Cardiac fibroblast (primary cell): ENCODE measurements around the gene RENBP.
A peak's percentile ranks its signal among the peaks of the same experiment; 100 is the strongest.

Experiments used
- DNase-seq, 2 donors: peaks; one replicate each; pipeline versions ENCODE4 v3.0.0 to v3.0.0-alpha.2; 2010; ENCODE audit warnings: low read depth in 2 of 2
- H3K4me3 ChIP-seq, 2 donors: replicated peaks in 1 of 2; 1 replicate in 1 of 2; 2 replicates in 1 of 2; pipeline ENCODE4 v1.5.1; 2011; ENCODE audit warnings: low read depth in 2 of 2, low read length in 2 of 2, mild to moderate bottlenecking in 2 of 2, moderate library complexity in 1 of 2
- TF ChIP-seq, protein P1 (sequence below): IDR thresholded peaks from one replicate; pipeline ENCODE4 v1.5.1; 2011; ENCODE audit warnings: low read depth, mild to moderate bottlenecking, low read length, inconsistent platforms

The RENBP gene

DNA sequence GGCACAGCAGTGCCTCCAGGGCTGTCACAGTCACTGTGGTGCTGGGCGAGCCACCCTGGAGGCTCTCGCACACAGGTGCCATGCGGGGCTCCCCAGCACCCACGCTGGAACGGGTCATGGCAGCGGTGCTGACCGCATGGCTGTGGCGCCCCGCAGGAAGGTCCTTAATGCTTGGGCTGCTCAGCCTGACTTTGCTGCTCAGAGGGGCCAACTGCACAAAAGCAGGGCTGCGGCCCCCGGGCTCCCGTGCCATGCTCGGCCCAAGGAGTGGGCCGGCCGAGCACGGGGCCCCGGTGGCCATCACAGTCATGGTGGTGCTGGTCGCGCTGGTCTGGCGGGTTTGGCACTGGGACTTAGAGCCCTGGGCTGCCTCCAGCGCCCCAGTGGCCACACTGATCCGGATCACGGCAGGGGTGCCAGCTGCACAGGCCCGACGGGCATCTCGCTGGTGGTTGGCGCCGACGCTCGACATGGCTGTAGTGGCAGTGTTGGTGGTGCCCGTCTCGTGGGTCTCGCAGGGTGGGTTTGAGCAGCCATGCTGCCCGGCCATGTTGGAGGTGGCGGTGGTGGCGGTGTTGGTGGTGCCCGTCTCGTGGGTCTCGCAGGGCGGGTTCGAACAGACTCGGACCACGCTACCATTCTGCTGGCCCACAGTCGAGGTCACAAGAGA, 10.2 kb upstream of the RENBP start:
- DNase-seq, result no peak
- H3K4me3 ChIP-seq, result no peak overlapping the region
- TF ChIP-seq, protein P1, sequence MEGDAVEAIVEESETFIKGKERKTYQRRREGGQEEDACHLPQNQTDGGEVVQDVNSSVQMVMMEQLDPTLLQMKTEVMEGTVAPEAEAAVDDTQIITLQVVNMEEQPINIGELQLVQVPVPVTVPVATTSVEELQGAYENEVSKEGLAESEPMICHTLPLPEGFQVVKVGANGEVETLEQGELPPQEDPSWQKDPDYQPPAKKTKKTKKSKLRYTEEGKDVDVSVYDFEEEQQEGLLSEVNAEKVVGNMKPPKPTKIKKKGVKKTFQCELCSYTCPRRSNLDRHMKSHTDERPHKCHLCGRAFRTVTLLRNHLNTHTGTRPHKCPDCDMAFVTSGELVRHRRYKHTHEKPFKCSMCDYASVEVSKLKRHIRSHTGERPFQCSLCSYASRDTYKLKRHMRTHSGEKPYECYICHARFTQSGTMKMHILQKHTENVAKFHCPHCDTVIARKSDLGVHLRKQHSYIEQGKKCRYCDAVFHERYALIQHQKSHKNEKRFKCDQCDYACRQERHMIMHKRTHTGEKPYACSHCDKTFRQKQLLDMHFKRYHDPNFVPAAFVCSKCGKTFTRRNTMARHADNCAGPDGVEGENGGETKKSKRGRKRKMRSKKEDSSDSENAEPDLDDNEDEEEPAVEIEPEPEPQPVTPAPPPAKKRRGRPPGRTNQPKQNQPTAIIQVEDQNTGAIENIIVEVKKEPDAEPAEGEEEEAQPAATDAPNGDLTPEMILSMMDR, result no peak

- TF ChIP-seq, protein P1, result no peak
- DNase-seq, result no peak
- H3K4me3 ChIP-seq, result no peak overlapping the region
These were observed 9.6 kb upstream of the RENBP start for GRCh38 chrX:153953892-153954557.

DNA sequence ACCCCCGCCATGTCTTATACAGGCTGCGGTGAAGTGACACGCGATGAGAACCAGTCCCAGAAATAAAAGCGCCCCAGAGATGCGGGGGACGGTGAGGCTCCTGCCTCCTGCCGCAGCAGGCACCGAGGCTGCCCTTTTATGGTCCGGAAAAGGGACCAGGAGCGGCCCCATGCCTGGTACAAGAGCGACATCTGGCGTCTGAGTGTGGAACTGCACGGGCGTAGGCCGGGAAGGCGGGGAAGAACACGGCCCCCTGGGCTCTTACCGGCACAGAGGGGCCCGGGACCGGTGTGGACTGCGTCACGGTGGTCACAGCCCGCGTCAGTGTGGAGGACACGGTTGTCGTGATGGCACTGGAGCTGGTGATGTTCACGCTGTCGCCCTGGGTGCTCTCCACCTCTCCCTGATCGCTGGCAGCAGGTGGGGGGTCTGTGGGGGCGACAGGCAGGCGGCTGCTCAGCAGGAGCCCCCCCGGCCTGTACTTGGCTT, 8.9 kb upstream of the RENBP start:
- H3K4me3 ChIP-seq, result no peak overlapping the region
- TF ChIP-seq, protein P1, result peak; percentile 88
- peak; percentile 63 to 65 for DNase-seq

GRCh38 chrX:153952373-153953026, 8.1 kb upstream of the RENBP start:
- DNase-seq, result no peak
- TF ChIP-seq, protein P1, result no peak
- H3K4me3 ChIP-seq, result no peak overlapping the region

DNA sequence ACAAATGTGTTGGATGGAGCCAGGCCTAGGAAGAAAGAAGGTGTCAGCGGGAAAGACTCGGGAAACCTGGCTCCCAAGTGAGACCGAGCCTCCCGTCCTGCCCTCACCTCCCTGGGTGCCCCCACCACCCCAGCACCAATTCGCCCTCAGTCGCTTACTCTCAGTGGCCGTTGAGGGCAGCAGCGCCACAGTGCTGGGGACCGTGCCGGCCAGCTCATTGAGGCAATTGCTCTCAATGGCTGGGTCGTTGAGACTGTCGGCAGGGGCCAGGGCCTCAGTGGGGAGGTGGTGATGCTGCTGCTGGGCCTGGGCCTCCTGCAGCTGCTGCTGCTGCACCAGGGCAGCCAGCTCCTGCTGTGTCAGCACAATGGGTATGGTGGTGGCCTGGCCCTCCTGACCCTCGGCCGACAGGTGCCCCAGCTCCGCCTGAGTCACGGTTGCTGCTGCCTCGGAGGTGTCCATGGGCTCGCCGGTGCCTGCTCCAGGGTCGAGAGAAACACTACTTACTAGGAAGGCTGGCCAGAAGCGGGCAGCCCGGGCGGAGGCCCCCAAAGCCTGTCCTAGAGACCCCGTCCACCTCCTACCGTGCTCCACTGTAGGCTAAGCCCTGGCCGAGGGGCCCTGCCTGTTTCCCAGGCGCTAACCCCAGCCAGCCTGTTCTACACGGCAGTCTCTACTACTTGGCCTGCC, 7.4 kb upstream of the RENBP start:
- TF ChIP-seq, protein P1, result no peak

DNA sequence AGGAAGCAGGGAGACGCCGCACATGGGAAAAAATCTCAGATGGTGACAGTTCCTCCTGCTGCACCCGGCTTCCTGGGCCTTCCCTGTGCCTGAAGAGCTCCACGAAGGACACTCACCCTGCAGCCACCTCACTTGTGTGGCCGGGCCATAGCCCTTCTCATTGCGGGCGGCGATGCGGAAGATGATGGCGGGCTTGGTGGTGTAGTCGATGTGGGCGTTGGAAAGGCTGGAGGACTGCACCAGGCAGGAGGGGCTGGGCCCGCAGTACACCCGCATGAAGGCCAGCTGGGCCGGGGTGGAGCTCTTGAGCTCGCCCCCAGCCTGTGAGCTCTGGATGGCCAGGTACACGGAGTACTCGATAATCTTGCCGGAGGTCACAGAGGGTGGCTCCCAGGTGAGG, 5.7 kb upstream of the RENBP start:
- no peak overlapping the region for H3K4me3 ChIP-seq

More for the DNA sequence above, 7.4 kb upstream of the RENBP start:
- no peak overlapping the region for H3K4me3 ChIP-seq
- DNase-seq, result no peak

More for the DNA sequence above, 5.7 kb upstream of the RENBP start:
- DNase-seq, result no peak
- TF ChIP-seq, protein P1, result no peak
